GM18498 (cell line): Measurements from ENCODE around the gene TSPEAR.
"Not testable (repeated sequence)": the region's sequence is repeated elsewhere in the genome, so short reads cannot be mapped to it uniquely, and the experiment has no call there.

Source experiments
- ATAC-seq: cut with Tn5 transposase; IDR thresholded peaks from one replicate; pipeline ENCODE4 v1.9.1; 2021; ENCODE audit warnings: mild to moderate bottlenecking, moderate library complexity; ENCODE audit not compliant: unreplicated experiment

The TSPEAR gene

DNA sequence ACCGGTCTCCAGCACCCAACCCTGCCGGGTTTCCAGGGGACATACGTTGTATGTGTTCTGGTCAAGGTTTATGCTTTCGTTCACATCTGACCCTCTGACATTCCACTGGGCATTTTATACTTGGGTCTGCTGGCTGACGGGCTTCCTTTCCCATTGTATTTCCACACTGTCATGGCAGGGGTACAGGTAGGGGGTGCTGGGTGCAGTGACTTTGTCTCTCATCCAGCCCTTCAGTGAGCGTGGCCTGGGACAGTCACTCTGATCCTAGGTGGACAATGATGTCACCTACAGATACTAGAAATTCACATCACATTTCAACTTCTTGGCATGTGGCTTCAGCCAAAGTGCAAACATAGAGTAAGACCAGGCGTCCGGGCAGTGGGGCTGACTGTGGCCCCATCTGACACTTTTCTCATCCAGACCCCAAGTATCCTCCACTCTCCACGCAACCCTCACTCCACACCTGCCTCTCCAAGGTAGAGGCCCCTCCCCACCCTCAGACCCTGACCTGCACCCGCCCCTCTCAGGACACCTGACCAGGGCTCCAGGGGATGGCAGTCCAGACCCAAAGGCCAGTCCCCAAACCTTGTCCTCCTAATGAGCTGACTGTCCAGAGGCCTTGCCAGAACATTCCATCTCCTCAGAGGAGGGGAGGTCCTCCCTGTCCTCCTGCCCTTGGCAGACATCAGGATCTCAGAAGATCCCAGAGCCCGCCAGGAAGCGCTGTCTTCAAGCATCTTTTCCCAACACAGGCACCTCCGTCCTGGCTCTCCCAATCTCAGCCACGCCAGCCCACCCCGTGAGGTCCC is 75.0 kb downstream of the TSPEAR start:
- ATAC-seq, result no peak

DNA sequence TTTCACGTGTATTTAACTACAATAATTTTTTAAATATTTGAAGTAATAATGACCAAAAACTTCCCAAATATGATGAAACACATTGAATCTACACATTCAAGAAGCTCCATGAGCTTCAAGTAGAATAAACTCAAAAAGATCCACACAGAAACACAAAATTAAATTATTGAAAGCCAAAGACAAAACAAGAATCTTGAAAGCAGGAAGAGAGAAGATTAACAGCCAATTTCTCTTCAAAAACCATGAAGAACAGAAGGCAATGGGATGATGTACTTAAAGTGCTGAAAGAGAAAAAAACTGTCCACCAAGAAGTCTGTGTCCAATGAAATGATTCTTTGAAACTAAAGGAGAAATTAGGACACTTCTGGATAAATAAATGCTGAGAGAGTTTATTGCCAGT is 79.3 kb downstream of the TSPEAR start:
- ATAC-seq, result no peak

DNA sequence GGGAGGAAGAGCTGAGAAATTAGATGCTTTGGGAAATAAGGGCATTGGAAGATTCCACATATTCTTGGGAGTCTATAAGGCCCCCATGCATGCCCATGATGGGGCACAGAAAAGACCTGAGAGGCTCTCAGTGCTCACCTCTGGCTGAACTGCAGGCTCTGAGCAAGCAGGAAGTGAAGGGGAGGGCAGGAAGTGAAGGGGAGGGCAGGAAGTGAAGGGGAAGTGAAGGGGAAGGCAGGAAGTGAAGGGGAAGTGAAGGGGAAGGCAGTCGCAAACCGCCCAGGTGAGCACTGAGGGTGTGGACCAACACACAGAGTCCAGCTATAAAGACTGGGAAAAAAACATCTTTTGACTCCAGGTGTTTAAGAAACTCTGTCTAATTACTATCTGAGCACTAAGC is 80.9 kb downstream of the TSPEAR start:
- no peak for ATAC-seq

DNA sequence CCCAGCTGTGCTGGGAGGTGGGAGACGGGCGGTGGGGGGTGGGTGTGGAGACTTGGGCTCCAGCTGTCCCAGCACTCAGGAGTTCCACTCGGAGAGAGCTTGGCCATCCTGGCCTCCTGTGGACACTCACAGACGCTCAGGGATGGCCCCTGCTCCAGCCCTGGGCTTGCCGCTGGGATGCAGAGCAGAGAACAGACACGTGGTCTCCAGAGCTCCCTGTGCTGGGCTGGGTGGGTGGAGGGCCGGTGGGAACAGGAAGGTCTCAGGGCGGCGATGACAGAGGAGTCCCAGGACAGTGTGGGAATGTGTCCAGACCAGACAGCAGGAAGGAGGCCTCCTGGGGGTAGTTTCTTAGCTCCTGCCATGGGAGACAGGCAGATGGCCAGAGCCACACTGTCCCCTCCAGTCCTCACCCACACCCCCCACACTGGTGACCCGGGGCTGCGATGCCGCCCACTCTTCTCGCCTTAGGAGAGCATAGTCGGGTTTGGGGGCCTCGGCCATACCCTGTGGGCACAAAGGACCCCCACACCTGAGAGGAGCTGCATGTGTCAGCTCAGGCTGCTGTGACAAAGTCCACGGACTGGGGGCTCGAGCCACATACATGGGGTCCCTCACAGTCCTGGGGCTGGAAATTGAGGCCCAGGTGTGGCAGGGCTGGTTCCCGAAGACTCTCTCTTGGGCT is 82.5 kb downstream of the TSPEAR start:
- no peak for ATAC-seq

DNA sequence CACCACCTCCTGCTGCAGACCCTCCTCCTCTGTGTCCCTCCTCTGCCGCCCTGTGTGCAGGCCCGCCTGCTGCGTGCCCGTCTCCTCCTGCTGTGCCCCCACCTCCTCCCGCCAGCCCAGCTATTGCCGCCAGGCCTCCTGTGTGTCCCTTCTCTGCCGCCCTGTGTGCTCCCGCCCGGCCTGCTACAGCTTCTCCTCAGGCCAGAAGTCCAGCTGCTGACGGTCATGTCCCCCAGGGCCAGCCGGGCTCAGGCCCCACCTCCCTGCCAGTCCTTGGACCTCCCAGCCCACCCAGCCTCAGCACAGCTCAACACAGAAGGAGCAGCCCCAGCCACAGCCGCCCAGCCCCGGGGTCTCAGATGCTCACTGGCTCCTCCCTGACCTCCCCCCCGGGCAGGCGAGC is 83.5 kb downstream of the TSPEAR start:
- not testable (repeated sequence) for ATAC-seq

DNA sequence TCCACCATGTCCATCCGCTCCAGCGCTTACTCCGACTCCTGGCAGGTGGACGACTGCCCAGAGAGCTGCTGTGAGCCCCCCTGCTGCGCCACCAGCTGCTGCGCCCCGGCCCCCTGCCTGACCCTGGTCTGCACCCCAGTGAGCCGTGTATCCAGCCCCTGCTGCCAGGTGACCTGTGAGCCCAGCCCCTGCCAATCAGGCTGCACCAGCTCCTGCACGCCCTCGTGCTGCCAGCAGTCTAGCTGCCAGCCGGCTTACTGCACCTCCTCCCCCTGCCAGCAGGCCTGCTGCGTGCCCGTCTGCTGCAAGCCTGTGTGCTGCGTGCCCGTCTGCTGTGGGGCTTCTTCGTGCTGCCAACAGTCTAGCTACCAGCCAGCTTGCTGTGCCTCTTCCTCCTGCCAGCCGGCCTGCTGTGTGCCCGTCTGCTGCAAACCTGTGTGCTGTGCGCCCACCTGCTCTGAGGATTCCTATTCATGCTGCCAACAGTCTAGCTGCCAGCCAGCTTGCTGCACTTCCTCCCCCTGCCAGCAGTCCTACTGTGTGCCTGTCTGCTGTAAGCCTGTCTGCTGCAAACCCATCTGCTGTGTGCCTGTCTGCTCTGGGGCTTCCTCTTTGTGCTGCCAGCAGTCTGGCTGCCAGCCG is 84.1 kb downstream of the TSPEAR start:
- not testable (repeated sequence) for ATAC-seq

DNA sequence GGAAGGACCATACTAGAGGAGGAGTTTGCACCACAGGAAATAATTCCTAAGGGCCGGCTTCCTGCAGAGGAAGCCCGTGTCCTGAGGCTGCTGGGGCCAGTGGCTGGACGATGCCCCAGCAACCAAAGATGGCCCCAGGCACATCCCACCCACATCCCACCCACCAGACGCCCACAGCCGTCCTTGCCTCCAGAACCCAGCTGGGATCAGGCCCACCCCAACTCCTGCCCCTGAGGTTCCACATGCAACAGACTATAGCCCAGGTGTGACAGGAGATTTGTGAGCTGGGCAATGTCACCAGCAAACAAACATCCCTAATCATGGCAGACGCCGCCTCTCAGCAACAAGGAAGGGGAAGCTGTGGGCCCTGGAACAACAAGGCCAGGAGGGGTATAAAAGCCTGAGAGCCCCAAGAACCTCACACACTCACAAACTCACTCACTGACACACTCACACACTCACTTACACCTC is 84.7 kb downstream of the TSPEAR start, which contains the start of gene KRTAP10-9:
TSS of gene KRTAP10-9 (plus strand) at position 421 of the 471 bp plus-strand sequence. CDS start 79 bp downstream, outside the sequence.
- ATAC-seq, result no peak

DNA sequence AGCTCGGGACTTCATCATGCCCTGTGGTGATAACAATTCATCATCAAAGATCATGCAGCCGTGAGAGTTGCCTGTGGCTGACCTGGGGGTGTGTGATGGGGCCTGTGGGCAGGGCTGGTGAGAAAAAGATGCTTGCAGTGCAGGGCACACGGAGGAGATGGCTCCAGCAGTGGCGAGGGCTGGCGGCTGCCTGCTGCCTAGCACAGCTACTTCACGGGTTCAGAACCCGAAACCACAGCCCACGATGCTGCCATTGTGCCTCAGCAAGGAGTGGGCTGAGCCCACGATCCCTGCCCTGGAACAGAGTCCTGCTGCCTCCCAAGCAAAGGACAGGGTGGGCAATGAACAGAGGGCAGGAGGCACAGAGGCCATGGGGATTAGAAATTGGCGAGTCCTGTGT is 85.1 kb downstream of the TSPEAR start:
- no peak for ATAC-seq

DNA sequence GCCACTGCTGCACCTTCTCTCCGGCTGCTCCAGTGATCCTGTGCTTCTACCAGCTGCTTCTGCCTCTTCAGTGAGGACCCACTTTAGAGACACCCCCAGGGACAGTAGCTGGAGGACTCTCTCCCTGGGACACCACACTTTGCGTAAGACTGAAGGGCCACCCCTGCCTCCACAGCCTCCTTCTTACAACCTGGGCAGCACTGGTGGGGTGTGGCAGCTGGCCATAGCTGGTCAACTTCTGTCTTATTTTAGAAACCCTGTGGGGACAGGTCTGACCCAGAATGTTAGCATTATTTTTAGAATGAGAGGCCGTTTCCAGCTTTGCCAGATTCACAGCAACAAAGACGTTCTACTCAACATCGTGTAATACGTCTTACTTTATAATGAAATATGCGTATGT is 85.6 kb downstream of the TSPEAR start:
- ATAC-seq, result no peak

DNA sequence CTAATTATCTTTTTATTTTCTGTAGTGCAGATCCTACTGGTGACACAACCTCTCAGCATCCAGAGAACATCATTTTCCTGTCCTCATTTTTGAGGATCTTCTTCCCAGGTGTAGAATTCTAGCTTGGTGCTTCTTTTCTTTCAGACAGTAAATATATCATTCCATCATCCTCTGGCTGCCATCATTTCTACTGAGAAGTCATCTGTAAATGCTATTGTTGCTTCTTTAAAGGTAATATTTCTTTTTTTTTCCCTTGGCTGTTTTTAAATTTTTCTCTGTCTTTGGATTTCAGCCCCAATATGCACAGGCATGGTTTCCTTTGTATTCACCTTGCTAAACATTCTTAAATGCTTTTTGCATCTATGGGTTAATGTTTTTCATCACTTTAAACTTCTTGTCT is 87.8 kb downstream of the TSPEAR start:
- ATAC-seq, result no peak

DNA sequence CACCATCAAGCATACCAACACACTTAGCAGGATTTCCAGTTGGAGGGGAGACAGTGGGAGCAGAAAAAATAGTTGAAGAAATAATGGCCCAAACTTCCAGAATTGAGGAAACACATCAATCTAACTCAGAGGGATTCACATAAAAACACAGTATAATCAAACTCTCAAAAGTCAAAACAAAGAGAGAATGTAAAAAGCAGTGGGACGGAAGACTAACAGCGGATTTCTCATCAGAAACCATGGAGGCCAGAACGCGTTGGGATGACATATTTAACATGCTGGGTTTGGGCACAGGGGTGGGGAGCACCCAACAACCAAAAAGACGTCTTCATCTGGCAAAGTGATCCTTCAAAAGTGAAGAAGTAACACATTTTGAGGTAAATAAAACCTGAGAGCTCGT is 91.5 kb downstream of the TSPEAR start:
- no peak for ATAC-seq

DNA sequence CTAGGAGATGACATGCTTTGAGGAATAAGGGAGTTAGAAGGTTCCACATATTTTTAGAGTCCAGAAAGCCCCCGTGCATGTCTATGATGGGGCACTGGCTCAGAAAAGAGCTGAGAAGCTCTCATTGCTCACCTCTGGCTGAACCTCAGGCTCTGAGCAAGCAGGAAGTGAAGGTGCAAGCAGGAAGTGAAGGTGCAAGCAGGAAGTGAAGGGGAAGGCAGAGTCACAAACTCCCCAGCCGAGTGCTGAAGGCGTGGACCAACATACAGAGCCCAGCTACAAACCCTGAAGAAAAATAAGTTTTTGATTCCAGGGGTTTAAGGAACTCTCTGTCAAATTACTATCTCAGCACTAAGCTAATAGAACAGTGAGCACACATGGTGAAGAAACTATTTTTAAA is 92.5 kb downstream of the TSPEAR start:
- no peak for ATAC-seq

DNA sequence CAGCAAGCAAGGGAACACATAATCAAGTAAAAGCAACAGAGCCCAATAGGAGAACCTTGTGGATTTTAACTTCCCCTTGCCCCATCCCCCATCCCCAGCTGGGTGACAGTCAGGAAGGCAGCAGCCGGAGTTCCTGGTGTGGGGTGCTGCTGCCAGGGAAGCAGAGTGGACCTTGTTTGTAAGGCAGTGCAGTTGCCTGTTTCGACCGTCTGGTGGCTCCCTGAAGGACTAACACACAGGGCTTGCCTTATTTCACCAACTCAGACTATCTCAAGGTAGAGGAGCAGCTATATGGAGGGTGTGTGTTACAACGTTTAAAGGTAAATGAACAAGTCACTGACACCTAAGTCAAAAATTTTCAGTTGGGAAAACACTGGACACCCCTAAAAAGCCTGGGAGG is 92.9 kb downstream of the TSPEAR start:
- ATAC-seq, result no peak

DNA sequence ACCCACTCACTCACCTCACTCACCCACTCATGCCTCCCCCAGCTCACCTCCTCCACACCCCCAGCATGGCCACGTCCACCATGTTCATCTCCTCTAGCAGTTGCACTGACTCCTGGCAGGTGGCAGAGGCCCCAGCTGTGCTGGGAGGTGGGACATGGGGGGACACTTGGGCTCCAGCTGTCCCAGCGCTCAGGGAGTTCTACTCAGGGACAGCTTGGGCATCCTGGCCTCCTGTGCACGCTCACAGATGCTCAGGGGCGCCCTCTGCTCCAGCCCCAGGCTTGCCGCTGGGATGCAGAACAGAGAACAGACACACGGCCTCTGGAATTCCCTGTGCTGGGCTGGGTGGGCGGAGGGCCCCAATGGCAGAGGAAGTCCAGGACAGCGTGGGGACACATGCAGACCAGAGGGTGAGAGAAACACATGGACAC is 94.3 kb downstream of the TSPEAR start:
- no peak for ATAC-seq

DNA sequence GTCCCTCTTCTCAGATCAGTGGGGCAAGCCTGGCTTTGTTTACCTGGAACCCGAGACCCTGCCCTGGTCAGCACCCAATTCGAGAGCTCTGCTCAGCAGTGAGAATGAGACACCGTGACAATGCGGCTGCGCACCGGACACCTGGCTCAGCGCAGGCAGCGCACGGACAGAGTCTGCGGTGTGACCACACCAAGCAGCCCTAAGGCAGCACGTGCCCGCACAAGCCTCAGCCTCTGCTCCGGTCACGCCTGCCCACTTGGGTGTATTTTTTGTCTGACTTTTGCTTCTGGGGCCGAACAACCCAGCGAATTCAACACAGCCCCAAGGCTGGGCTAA is 94.8 kb downstream of the TSPEAR start:
- ATAC-seq, result no peak

DNA sequence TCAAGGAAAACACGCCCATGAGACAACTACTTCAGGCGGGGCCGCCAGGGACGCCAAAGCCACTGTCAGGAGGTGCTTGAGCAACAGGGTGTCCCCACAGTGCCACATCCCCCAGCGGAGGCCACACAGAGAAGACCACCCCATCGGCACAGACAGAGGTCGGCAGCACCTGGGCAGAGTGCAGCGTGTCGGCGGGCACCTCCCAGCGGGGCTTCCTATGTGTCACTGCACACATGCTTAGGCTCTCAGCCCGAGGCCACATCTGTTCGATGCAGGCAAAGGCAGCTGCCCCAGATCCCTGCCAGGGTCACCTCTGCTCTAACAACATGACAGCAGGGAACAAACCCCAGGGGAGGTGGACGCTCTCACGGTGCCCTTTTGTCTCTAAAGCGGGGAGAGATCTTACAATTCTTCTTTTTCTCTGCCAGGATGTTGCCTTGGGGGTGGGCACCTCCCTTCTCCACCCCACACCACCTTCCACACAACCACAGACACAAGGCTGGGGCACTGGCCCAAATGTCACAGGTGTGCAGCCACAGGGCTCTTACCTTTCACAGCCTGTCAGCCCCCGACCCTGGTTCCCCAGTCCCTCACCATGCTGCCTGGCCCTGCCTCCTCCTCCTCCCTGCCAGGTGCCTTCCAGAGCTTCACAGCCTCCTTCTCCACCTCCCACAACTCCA is 95.3 kb downstream of the TSPEAR start:
- no peak for ATAC-seq

DNA sequence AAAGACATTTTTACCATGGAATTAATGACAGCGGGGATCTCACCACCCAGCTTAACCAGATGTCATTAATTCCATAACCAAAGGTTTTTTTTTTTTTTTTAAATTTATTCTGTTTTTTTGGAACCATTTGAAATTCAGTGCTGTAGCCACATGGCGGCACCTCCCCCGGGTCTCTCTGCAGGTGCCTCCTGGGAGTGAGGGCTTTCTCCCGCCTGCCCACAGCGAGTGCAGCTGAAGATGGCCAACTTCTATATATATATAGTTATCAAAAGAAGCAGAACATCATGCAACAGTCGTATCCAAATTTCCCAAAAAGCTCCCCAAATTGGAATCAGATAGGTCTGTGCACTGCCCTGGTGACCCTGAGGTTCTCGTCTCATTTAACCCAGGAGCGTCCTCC is 95.9 kb downstream of the TSPEAR start:
- ATAC-seq, result no peak

DNA sequence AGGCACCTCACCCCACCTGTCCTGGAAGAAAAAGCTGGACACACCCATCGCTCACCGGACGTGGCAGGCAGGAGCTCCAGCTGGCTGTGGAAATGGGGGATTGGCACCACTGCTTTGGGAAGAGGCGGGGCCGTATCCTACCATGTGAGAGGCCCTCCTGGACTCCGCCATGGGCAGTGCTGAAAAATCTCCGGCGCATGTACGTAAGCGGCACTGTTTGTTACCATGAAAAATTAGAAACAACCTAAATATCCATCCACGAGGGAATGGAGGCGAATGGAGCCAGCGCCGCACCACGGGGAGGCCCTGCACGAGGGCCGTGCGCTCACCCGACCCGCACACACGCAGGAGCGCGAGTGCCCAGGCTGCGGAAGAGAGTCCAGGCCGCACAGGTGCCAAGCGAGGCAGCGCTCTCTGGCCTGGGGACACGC is 96.4 kb downstream of the TSPEAR start:
- ATAC-seq, result no peak

DNA sequence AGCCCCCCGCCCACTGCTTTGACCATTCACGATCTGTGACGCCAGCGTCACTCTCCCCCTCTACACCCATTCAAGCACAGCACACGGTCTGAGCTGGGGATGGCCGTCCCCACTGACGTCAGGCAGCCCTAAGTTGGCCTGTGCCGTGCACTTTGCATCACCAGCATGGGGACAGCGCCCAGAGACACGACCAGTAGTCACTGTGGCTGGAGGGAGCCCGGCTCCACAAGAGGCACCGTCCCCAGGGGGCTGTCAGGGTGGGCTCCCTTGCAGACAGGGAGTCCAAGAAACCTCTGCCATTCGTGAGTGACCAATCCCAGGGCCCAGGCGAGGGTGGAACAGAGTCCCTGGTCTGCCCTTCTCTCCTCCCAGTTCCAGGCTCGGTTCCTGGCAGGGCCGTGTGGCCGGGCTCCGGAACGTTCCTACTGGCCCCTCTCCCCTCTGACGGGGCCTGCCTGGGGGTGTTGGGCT is 97.2 kb downstream of the TSPEAR start:
- ATAC-seq, result no peak

DNA sequence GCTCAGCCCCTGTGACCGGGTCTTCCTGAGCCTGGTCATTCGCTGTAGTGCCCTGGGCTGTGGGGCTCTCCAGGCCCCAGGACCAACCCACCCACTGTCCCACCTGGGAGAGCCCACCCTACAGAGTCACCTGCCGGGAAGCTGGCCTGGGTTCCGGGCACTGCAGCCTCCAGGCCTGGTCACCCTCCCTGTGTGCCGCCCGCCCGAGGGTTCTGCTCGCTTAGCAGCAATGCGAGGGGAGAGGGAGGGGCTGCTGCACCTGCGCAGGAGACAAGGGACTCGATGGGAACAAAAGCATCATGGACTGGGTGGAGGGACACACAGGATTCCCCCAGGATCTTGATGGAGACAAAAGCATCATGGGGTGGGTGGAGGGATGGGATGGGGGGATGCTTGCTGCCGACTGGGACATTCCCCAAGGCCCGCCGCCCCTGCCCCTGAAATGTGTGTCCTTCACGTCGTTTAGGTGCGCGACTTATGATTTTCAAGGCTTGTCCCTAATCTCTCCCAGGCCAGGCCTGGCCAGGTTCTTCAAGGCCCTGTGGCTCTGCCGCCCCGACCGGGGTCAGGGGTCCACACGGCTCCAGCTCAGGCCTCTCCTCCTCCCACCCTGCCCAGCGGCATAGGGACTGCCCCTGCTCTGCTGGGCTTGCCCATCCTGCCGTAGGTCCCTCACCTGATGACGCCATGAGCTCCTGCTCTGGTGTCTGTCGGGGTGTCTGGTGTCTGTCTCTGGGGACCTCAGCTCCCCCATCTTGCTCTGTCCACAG is 97.8 kb downstream of the TSPEAR start:
- no peak for ATAC-seq
